Osteocyte (in vitro differentiated cells): ENCODE measurements around the gene KRTAP21-3. TPM values are rescaled to one million over a fixed set of nuclear protein-coding genes. Genes with fewer than 3 reads are reported as not detected.

Source experiments
- DNase-seq: peaks from one replicate; pipeline ENCODE4 v3.0.0; 2021; ENCODE audit warnings: mixed read lengths; ENCODE audit not compliant: unreplicated experiment; ENCODE audit errors: extremely low spot score
- H3K27ac Mint-ChIP-seq: one replicate; pipeline ENCODE4 v1.8.0; 2021; ENCODE audit warnings: mild to moderate bottlenecking, mixed read lengths; ENCODE audit not compliant: unreplicated experiment
- H3K27me3 Mint-ChIP-seq: one replicate; pipeline ENCODE4 v1.8.0; 2021; ENCODE audit warnings: mixed read lengths; ENCODE audit not compliant: unreplicated experiment
- H3K36me3 Mint-ChIP-seq: one replicate; pipeline ENCODE4 v1.8.0; 2021; ENCODE audit warnings: mixed read lengths; ENCODE audit not compliant: unreplicated experiment
- H3K4me1 Mint-ChIP-seq: one replicate; pipeline ENCODE4 v1.8.0; 2021; ENCODE audit warnings: mixed read lengths; ENCODE audit not compliant: unreplicated experiment
- H3K4me3 Mint-ChIP-seq: one replicate; pipeline ENCODE4 v1.8.0; 2021; ENCODE audit warnings: mild to moderate bottlenecking, moderate library complexity, mixed read lengths; ENCODE audit not compliant: unreplicated experiment
- H3K9me3 Mint-ChIP-seq: one replicate; pipeline ENCODE4 v1.8.0; 2021; ENCODE audit warnings: mixed read lengths; ENCODE audit not compliant: unreplicated experiment
- total RNA-seq: library from RNA; stranded (reverse); gene quantifications from 2 replicates; pipeline ENCODE4 v1.2.1, GENCODE V29; 2021
- TF ChIP-seq, protein P1 (sequence below): fragments of 200-600 bp; sonication (generic); IDR thresholded peaks from 2 replicates; pipeline ENCODE4 v1.5.0; 2021; ENCODE audit warnings: antibody characterized with exemption, mild to moderate bottlenecking, moderate library complexity

The KRTAP21-3 gene
- total RNA-seq, 1 donor from 2014 or later, result not detected

DNA sequence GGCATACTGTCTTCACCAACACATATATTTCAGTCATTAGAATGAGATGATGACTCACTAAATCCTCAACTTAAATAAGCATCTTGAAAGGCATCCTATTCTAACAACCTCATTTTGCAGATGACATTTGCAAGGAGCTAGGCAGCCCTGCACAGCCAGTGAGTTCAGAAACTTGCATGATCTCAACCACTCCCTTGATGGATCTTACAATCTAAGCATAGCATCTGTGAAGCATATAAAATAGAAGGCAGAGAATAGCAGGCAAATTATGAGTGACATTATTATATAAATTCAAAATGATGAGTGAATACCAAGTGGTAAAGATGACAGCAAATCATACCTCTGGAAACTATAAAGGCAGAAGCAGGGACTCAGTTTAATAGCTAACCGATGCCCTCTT is 44.3 kb downstream of the KRTAP21-3 start:
- Mint-ChIP-seq H3K9me3 (peaks cover 38% of the 10 kb centered on the region), H3K27me3 (no peaks in the 10 kb centered on the region), H3K4me1 (no peaks in the 10 kb centered on the region), H3K4me3 (no peak overlapping the region), H3K27ac (no peak overlapping the region), H3K36me3 (no peaks in the 10 kb centered on the region)
- TF ChIP-seq, protein P1, sequence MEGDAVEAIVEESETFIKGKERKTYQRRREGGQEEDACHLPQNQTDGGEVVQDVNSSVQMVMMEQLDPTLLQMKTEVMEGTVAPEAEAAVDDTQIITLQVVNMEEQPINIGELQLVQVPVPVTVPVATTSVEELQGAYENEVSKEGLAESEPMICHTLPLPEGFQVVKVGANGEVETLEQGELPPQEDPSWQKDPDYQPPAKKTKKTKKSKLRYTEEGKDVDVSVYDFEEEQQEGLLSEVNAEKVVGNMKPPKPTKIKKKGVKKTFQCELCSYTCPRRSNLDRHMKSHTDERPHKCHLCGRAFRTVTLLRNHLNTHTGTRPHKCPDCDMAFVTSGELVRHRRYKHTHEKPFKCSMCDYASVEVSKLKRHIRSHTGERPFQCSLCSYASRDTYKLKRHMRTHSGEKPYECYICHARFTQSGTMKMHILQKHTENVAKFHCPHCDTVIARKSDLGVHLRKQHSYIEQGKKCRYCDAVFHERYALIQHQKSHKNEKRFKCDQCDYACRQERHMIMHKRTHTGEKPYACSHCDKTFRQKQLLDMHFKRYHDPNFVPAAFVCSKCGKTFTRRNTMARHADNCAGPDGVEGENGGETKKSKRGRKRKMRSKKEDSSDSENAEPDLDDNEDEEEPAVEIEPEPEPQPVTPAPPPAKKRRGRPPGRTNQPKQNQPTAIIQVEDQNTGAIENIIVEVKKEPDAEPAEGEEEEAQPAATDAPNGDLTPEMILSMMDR, result no peak
- no peak for DNase-seq

DNA sequence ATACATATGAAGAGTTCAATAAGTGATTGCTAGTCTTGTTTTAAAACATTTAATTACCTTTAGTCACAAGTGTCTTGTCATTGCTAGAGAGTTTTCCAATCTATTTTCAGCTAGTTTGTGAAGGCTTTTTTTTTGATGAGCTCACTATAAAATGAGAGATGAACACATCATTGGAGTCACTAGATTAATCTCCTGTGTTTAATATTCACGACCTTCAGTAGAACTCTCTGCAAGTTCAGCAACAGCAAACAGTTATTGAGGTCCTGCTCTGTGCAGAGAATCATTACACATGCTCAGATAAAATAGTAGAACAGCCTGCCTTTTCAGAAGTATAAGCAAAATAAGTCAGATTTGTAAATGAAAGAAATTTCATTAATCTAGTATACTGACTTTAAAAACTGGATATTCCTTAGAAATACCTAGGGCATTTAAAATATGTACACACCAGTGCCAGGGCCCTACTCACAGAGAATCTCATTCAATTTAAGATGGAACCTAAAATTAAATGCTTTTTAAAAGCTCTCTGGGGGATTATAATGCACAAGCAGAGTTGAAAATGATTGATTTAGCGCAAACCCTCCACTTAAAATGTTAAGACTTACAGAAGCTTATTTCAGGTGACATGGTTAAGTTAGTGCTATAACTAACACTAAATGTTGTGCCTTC is 45.5 kb downstream of the KRTAP21-3 start:
- no peak for DNase-seq
- no peaks in the 10 kb centered on the region for H3K27me3 Mint-ChIP-seq
- TF ChIP-seq, protein P1, result no peak
- peaks cover 43% of the 10 kb centered on the region for H3K9me3 Mint-ChIP-seq
- H3K27ac Mint-ChIP-seq, result no peak overlapping the region
- H3K36me3 Mint-ChIP-seq, result no peaks in the 10 kb centered on the region
- H3K4me1 Mint-ChIP-seq, result no peaks in the 10 kb centered on the region
- H3K4me3 Mint-ChIP-seq, result no peak overlapping the region

DNA sequence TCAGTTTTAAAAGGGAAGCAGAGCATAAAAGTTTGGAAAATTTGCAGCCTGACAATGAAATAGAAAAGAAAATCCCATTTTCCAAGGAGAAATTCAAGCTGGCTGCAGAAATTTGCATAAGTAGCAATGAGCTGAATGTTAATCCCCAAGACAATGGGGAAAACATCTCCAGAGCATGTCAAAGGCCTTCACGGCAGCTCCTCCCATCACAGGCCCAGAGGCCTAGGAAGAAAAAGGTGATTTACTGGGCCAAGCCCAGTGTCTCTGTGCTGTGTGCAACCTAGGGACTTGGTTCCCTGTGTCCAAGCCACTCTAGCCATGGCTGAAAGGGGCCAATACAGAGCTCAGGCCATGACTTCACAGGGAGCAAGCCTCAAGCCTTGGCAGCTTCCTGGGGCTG is 49.8 kb downstream of the KRTAP21-3 start:
- no peak for DNase-seq
- no peak overlapping the region for H3K27ac Mint-ChIP-seq
- H3K27me3 Mint-ChIP-seq, result no peaks in the 10 kb centered on the region
- TF ChIP-seq, protein P1, result no peak
- H3K4me3 Mint-ChIP-seq, result no peak overlapping the region
- no peaks in the 10 kb centered on the region for H3K4me1 Mint-ChIP-seq
- H3K9me3 Mint-ChIP-seq, result peaks cover 28% of the 10 kb centered on the region
- H3K36me3 Mint-ChIP-seq, result no peaks in the 10 kb centered on the region

Other genes starting within 250 kb of the KRTAP21-3 start
- gene KRTAP19-1, start 238.4 kb downstream of the KRTAP21-3 start, total RNA-seq, result not detected in 2 replicates
- not detected in 2 replicates for gene KRTAP19-2, start 231.3 kb downstream of the KRTAP21-3 start, total RNA-seq
- not detected in 2 replicates for gene KRTAP19-3, start 226.8 kb downstream of the KRTAP21-3 start, total RNA-seq
- gene KRTAP19-4, start 221.6 kb downstream of the KRTAP21-3 start, total RNA-seq, result not detected in 2 replicates
- not detected in 2 replicates for gene KRTAP19-5, start 216.6 kb downstream of the KRTAP21-3 start, total RNA-seq
- not detected in 2 replicates for gene KRTAP19-6, start 176.9 kb downstream of the KRTAP21-3 start, total RNA-seq
- not detected in 2 replicates for gene KRTAP19-7, start 157.5 kb downstream of the KRTAP21-3 start, total RNA-seq
- gene KRTAP22-2, start 128.4 kb downstream of the KRTAP21-3 start, total RNA-seq, result not detected in 2 replicates
- gene KRTAP6-3, start 126.3 kb downstream of the KRTAP21-3 start, total RNA-seq, result not detected in 2 replicates
- not detected in 2 replicates for gene KRTAP6-2, start 119.9 kb downstream of the KRTAP21-3 start, total RNA-seq
- not detected in 2 replicates for gene KRTAP22-1, start 117.7 kb downstream of the KRTAP21-3 start, total RNA-seq
- not detected in 2 replicates for gene KRTAP6-1, start 104.8 kb downstream of the KRTAP21-3 start, total RNA-seq
- gene KRTAP20-1, start 102.4 kb downstream of the KRTAP21-3 start, total RNA-seq, result not detected in 2 replicates
- not detected in 2 replicates for gene KRTAP20-4, start 98.2 kb downstream of the KRTAP21-3 start, total RNA-seq
- not detected in 2 replicates for gene KRTAP20-2, start 83.6 kb downstream of the KRTAP21-3 start, total RNA-seq
- not detected in 2 replicates for gene KRTAP20-3, start 75.9 kb downstream of the KRTAP21-3 start, total RNA-seq
- not detected in 2 replicates for gene KRTAP21-2, start 28.5 kb upstream of the KRTAP21-3 start, total RNA-seq
- not detected in 2 replicates for gene KRTAP21-1, start 36.7 kb upstream of the KRTAP21-3 start, total RNA-seq
- not detected in 2 replicates for gene KRTAP8-1, start 94.5 kb upstream of the KRTAP21-3 start, total RNA-seq
- not detected in 2 replicates for gene KRTAP7-1, start 111.0 kb upstream of the KRTAP21-3 start, total RNA-seq
- not detected in 2 replicates for gene KRTAP11-1, start 162.8 kb upstream of the KRTAP21-3 start, total RNA-seq